HepG2 (cell line): ENCODE measurements around the gene C19orf44. TPM values are rescaled to one million over a fixed set of nuclear protein-coding genes. Genes with fewer than 3 reads are reported as not detected.
"Not testable (repeated sequence)": the region's sequence is repeated elsewhere in the genome, so short reads cannot be mapped to it uniquely, and the experiment has no call there.

ENCODE experiments used
- ATAC-seq: fragments of 200-7000 bp; cut with Tn5 transposase; 3 replicates; pipeline ENCODE4 v1.9.1; 2020; ENCODE audit warnings: mild to moderate bottlenecking, moderate library complexity
- BruUV-seq: library from RNA; stranded (reverse); fragments of 400-500 nt; replicated peaks from 2 replicates; lab custom pipeline; 2021; lab: Mats Ljungman, UMichigan
- CTCF ChIA-PET: fragments of 300-600 bp; formaldehyde crosslinking; extraction: SDS; loops from one replicate; lab custom pipeline; 2021; ENCODE audit warnings: low total read pairs, inconsistent platforms, low intra/inter-chr PET ratio; lab: Yijun Ruan, JAX
- POLR2A ChIA-PET: fragments of 350-600 bp; sonication (Branson Sonifier 250); formaldehyde crosslinking; loops from one replicate; lab custom pipeline; 2020; ENCODE audit warnings: antibody characterized with exemption, inconsistent platforms; lab: Yijun Ruan, JAX
- DNase-seq: peaks from one replicate; pipeline ENCODE4 v3.0.0-alpha.2; 2015; ENCODE audit warnings: low spot score
- FAIRE-seq: peaks from 3 replicates; lab custom pipeline; 2011; peaks lifted over from hg19 to GRCh38; lab: Jason Lieb, UNC
- H2AFZ ChIP-seq: one replicate; pipeline ENCODE4 v1.6.1; 2011; ENCODE audit warnings: low read length, inconsistent platforms
- H3K27ac ChIP-seq: fragments of 300-600 bp; 3 replicates; pipeline ENCODE4 v1.8.0; 2011; ENCODE audit warnings: mixed run types, mild to moderate bottlenecking, mixed read lengths, low read length, inconsistent platforms; ENCODE audit not compliant: insufficient read depth; ENCODE audit errors: extremely low read length
- H3K27me3 ChIP-seq, 2 experiments: fragments of 200-600 bp in 1 of 2; 2 replicates in 1 of 2; 3 replicates in 1 of 2; pipeline versions ENCODE4 v1.6.0 to v1.8.0; 2011; ENCODE audit warnings: low read length in 2 of 2, mild to moderate bottlenecking in 2 of 2, moderate library complexity in 2 of 2, inconsistent platforms in 1 of 2; ENCODE audit not compliant: insufficient read depth in 2 of 2, control insufficient read depth in 1 of 2
- H3K36me3 ChIP-seq, 2 experiments: fragments of 200-600 bp in 1 of 2; replicated peaks in 1 of 2; 2 replicates in 1 of 2; 3 replicates in 1 of 2; pipeline versions ENCODE4 v1.5.1 to v1.8.0; 2011; ENCODE audit warnings: low read length in 2 of 2, inconsistent platforms in 1 of 2; ENCODE audit not compliant: insufficient read depth in 2 of 2, control insufficient read depth in 1 of 2
- H3K4me1 ChIP-seq: 2 replicates; pipeline ENCODE4 v1.5.1; 2012; ENCODE audit warnings: low read length, inconsistent platforms; ENCODE audit not compliant: insufficient read depth
- H3K4me2 ChIP-seq: 2 replicates; pipeline ENCODE4 v1.6.0; 2011; ENCODE audit warnings: low read depth, low read length, inconsistent platforms
- H3K4me3 ChIP-seq, 3 experiments: fragments of 200-600 bp in 1 of 3; sonication (generic), shearing (Covaris generic) in 1 of 3; replicated peaks in 1 of 3; 2 replicates each; pipeline ENCODE4 v1.5.1; 2011 to 2016; ENCODE audit warnings: low read length in 3 of 3, inconsistent platforms in 2 of 3, low read depth in 2 of 3, mild to moderate bottlenecking in 2 of 3, control low read depth in 1 of 3, mixed read lengths in 1 of 3; ENCODE audit not compliant: insufficient read depth in 1 of 3
- H3K79me2 ChIP-seq: one replicate; pipeline ENCODE4 v1.6.1; 2011; ENCODE audit warnings: low read length, inconsistent platforms; ENCODE audit not compliant: insufficient read depth
- H3K9ac ChIP-seq: 2 replicates; pipeline ENCODE4 v1.6.0; 2011; ENCODE audit warnings: mild to moderate bottlenecking, low read depth, low read length, inconsistent platforms; ENCODE audit not compliant: insufficient read depth
- H3K9me3 ChIP-seq: 2 replicates; pipeline ENCODE4 v1.5.1; 2012; ENCODE audit warnings: mild to moderate bottlenecking, low read length
- H4K20me1 ChIP-seq: 2 replicates; pipeline ENCODE4 v1.6.0; 2011; ENCODE audit warnings: inconsistent platforms, mild to moderate bottlenecking, low read length, moderate library complexity; ENCODE audit not compliant: insufficient read depth
- RELA ChIP-seq: sonication (generic); formaldehyde crosslinking; IDR thresholded peaks from 2 replicates; pipeline ENCODE4 v1.4.0; 2020; ENCODE audit warnings: missing genetic modification reagents
- TARDBP ChIP-seq: sonication (generic); formaldehyde crosslinking; IDR thresholded peaks from 2 replicates; pipeline ENCODE4 v1.8.0; 2022; ENCODE audit warnings: mild to moderate bottlenecking, missing genetic modification reagents
- WGBS: methylation state at CpG from one replicate; pipeline ENCODE4 v1.1.6; 2017; ENCODE audit warnings: low lambda C conversion rate; 5-methylcytosine and 5-hydroxymethylcytosine counted together
- in situ Hi-C: cut with HindIII; loops from 2 replicates; pipeline ENCODE4 v1.10.0; 2017; ENCODE audit warnings: low pct_unique_long_range_greater_than_20kb; ENCODE audit not compliant: extremely low pct_ligation_motif_present
- intact Hi-C: fragments of 100-400 bp; cut with micrococcal nuclease; formaldehyde crosslinking; loops from one replicate; pipeline ENCODE4 v1.10.0; 2022; ENCODE audit not compliant: unreplicated experiment
- polyA plus RNA-seq, 8 experiments: library from polyadenylated mRNA; depleted of rRNA in 3 of 8; stranded (reverse) in 7 of 8; unstranded in 1 of 8; fragments of >200 nt; fragmentation: Illumina TruSeq in 4 of 8; extraction: Trizol in 4 of 8; gene quantifications; 2 replicates each; pipeline versions ENCODE4 v1.2.1 to v1.2.3, GENCODE V29; 2011 to 2016; ENCODE audit warnings: low read depth in 4 of 8, missing spikeins in 1 of 8, mixed read lengths in 1 of 8; ENCODE audit not compliant: insufficient read depth in 1 of 8
- total RNA-seq, 5 experiments: library from RNA; depleted of rRNA; stranded (reverse); fragments of >200 nt; fragmentation: Illumina TruSeq; extraction: Trizol; gene quantifications; 2 replicates each; pipeline ENCODE4 v1.2.3, GENCODE V29; 2016; ENCODE audit warnings: low read depth in 1 of 5
- TF ChIP-seq, protein P1 (sequence below), 2 experiments: fragments of 450-650 bp in 1 of 2; sonication (generic) in 1 of 2; formaldehyde crosslinking in 1 of 2; IDR thresholded peaks; 2 replicates each; pipeline versions ENCODE4 v1.6.1 to v1.8.0; 2016 to 2022; ENCODE audit warnings: antibody characterized with exemption in 1 of 2, mild to moderate bottlenecking in 1 of 2, missing genetic modification reagents in 1 of 2
- TF ChIP-seq, protein P2 (sequence below): sonication (generic); formaldehyde crosslinking; IDR thresholded peaks from 2 replicates; pipeline ENCODE4 v1.4.0; 2020; ENCODE audit warnings: missing genetic modification reagents, borderline replicate concordance

The C19orf44 gene
- total and polyA plus RNA-seq, 2 of the 13 experiments (the other 11 are each of a cell fraction or from before 2014, with no cell fraction given) = 3.2 to 4.3 TPM

DNA sequence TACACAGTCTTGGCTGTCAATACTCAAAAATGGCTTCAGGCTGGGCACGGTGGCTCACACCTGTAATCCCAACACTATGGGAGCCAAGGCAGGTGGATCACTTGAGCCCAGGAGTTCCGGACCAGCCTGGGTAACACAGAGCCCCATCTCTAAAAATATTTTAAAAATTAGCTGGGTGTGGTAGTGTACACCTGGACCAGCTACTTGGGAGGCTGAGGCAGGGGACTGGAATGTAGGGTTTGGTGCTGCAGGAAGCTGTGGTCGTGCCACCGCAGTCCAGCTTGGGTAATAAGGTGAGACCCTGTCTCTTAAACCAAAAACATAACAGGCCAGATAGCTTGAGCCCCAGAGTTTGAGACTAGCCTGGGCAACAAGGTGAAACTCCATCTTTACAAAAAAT lies 52.8 kb downstream of the C19orf44 start:
- no peak for ATAC-seq
- FAIRE-seq = no peak
- DNase-seq = no peak
- TF ChIP-seq, protein P1, sequence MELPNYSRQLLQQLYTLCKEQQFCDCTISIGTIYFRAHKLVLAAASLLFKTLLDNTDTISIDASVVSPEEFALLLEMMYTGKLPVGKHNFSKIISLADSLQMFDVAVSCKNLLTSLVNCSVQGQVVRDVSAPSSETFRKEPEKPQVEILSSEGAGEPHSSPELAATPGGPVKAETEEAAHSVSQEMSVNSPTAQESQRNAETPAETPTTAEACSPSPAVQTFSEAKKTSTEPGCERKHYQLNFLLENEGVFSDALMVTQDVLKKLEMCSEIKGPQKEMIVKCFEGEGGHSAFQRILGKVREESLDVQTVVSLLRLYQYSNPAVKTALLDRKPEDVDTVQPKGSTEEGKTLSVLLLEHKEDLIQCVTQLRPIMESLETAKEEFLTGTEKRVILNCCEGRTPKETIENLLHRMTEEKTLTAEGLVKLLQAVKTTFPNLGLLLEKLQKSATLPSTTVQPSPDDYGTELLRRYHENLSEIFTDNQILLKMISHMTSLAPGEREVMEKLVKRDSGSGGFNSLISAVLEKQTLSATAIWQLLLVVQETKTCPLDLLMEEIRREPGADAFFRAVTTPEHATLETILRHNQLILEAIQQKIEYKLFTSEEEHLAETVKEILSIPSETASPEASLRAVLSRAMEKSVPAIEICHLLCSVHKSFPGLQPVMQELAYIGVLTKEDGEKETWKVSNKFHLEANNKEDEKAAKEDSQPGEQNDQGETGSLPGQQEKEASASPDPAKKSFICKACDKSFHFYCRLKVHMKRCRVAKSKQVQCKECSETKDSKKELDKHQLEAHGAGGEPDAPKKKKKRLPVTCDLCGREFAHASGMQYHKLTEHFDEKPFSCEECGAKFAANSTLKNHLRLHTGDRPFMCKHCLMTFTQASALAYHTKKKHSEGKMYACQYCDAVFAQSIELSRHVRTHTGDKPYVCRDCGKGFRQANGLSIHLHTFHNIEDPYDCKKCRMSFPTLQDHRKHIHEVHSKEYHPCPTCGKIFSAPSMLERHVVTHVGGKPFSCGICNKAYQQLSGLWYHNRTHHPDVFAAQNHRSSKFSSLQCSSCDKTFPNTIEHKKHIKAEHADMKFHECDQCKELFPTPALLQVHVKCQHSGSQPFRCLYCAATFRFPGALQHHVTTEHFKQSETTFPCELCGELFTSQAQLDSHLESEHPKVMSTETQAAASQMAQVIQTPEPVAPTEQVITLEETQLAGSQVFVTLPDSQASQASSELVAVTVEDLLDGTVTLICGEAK (IDR thresholded peaks at IDR 0.05) = no peak
- TF ChIP-seq, protein P1 (CRISPR knock-in tag; IDR thresholded peaks at IDR 0.05) = no peak
- TF ChIP-seq RELA (CRISPR knock-in tag) (no peak), TARDBP (no peak)
- TF ChIP-seq, protein P2, sequence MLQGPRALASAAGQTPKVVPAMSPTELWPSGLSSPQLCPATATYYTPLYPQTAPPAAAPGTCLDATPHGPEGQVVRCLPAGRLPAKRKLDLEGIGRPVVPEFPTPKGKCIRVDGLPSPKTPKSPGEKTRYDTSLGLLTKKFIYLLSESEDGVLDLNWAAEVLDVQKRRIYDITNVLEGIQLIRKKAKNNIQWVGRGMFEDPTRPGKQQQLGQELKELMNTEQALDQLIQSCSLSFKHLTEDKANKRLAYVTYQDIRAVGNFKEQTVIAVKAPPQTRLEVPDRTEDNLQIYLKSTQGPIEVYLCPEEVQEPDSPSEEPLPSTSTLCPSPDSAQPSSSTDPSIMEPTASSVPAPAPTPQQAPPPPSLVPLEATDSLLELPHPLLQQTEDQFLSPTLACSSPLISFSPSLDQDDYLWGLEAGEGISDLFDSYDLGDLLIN (CRISPR knock-in tag) = no peak
- peaks cover 1% of the 10 kb centered on the region for H3K79me2 ChIP-seq
- H3K4me2 ChIP-seq = no peak overlapping the region
- in situ Hi-C loops (no loop called here), intact Hi-C loops (no loop called here)
- H2AFZ ChIP-seq = no peak overlapping the region
- peaks cover 8 to 13% of the 10 kb centered on the region in 2 experiments for H3K36me3 ChIP-seq
- H3K9ac ChIP-seq = no peak overlapping the region
- no peaks in the 10 kb centered on the region for H3K9me3 ChIP-seq
- H4K20me1 ChIP-seq = no peaks in the 10 kb centered on the region
- no TSS peak for BruUV-seq
- ChIA-PET POLR2A (no interaction called here), CTCF (no interaction called here)
- no peaks in the 10 kb centered on the region for H3K27me3 ChIP-seq
- peaks cover 6% of the 10 kb centered on the region for H3K4me1 ChIP-seq
- no peak overlapping the region for H3K27ac ChIP-seq
- H3K4me3 ChIP-seq = no peak overlapping the region
- 97% methylated on average over 4 of the region's 4 CpGs for WGBS

DNA sequence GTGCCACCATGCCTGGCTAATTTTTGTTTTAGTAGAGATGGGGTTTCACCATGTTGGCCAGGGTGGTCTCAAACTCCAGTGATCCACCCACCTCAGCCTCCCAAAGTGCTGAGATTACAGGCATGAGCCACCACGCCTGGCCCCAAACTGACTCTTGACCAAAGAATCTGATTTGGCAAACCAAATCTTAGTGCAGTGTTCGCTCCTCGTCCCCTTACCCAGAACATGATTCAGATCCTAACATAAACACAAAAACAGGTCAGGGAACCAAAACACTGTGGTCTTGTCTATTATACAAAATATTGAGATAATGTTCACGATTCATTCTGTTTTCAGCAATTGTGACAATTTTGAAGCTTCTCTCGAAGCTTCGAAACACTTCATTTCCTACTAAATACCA lies 55.7 kb downstream of the C19orf44 start:
- POLR2A ChIA-PET, H3K4me1 ChIP-seq: not testable (repeated sequence)

More for the DNA sequence above, 55.7 kb downstream of the C19orf44 start:
- in situ Hi-C loops, H3K4me2 ChIP-seq, BruUV-seq, CTCF ChIA-PET, DNase-seq, H2AFZ ChIP-seq, H4K20me1 ChIP-seq, H3K27ac ChIP-seq, H3K9me3 ChIP-seq, H3K9ac ChIP-seq, FAIRE-seq, H3K79me2 ChIP-seq, H3K4me3 ChIP-seq, ATAC-seq, H3K27me3 ChIP-seq, intact Hi-C loops: not testable (repeated sequence)
- WGBS = over 99% methylated on average over 6 of the region's 6 CpGs
- H3K36me3 ChIP-seq = peaks cover 18 to 33% of the 10 kb centered on the region in 2 experiments
